CD14-positive monocyte (primary cell): ENCODE data around the gene RWDD1. TPM values are rescaled to one million over a fixed set of nuclear protein-coding genes. Genes with fewer than 3 reads are reported as not detected.

Experiments
- DNase-seq, 3 donors: peaks; one replicate each; pipeline ENCODE4 v3.0.0-alpha.2; 2011 to 2022
- H2AFZ ChIP-seq: 2 replicates; pipeline ENCODE4 v1.6.0; 2012; ENCODE audit warnings: mild to moderate bottlenecking, low read depth, low read length, inconsistent platforms; ENCODE audit not compliant: insufficient read depth, poor library complexity, severe bottlenecking
- H3K27ac ChIP-seq, 2 donors: 1 replicate in 1 of 2; 2 replicates in 1 of 2; pipeline ENCODE4 v1.5.1; 2012 to 2013; ENCODE audit warnings: low read length in 2 of 2, control low read depth in 1 of 2, inconsistent platforms in 1 of 2, low read depth in 1 of 2, mild to moderate bottlenecking in 1 of 2
- H3K27me3 ChIP-seq, 2 donors: one replicate each; pipeline versions ENCODE4 v1.6.0 to v1.6.1; 2011 to 2013; ENCODE audit warnings: low read length in 2 of 2; ENCODE audit not compliant: control insufficient read depth in 2 of 2, insufficient read depth in 2 of 2
- H3K36me3 ChIP-seq, 2 donors: replicated peaks in 1 of 2; 1 replicate in 1 of 2; 2 replicates in 1 of 2; pipeline versions ENCODE4 v1.5.1 to v1.6.1; 2012 to 2013; ENCODE audit warnings: low read length in 2 of 2, control low read depth in 1 of 2, inconsistent platforms in 1 of 2, mild to moderate bottlenecking in 1 of 2; ENCODE audit not compliant: insufficient read depth in 2 of 2, control insufficient read depth in 1 of 2
- H3K4me1 ChIP-seq, 2 donors: 1 replicate in 1 of 2; 2 replicates in 1 of 2; pipeline versions ENCODE4 v1.5.1 to v1.6.1; 2012 to 2013; ENCODE audit warnings: low read length in 2 of 2, control low read depth in 1 of 2, inconsistent platforms in 1 of 2, mild to moderate bottlenecking in 1 of 2, moderate library complexity in 1 of 2; ENCODE audit not compliant: insufficient read depth in 2 of 2, control insufficient read depth in 1 of 2
- H3K4me2 ChIP-seq: replicated peaks from 2 replicates; pipeline ENCODE3; 2012; ENCODE audit warnings: low read length, moderate library complexity, mild to moderate bottlenecking; ENCODE audit not compliant: poor library complexity, severe bottlenecking; ENCODE audit errors: extremely low read depth
- H3K4me3 ChIP-seq, 3 experiments: fragments of 200-600 bp in 1 of 3; sonication (generic) in 1 of 3; replicated peaks in 1 of 3; 1 replicate in 2 of 3; 2 replicates in 1 of 3; pipeline ENCODE4 v1.5.1; 2011 to 2013; ENCODE audit warnings: low read length in 3 of 3, mild to moderate bottlenecking in 3 of 3, control low read depth in 2 of 3, low read depth in 2 of 3, inconsistent platforms in 1 of 3, moderate library complexity in 1 of 3
- H3K79me2 ChIP-seq: 2 replicates; pipeline ENCODE4 v1.6.0; 2012; ENCODE audit warnings: mild to moderate bottlenecking, control low read depth, inconsistent platforms, low read length, moderate library complexity; ENCODE audit not compliant: insufficient read depth
- H3K9ac ChIP-seq: 2 replicates; pipeline ENCODE4 v1.6.0; 2017; ENCODE audit warnings: low read length, mild to moderate bottlenecking; ENCODE audit not compliant: insufficient read depth, poor library complexity, severe bottlenecking
- H3K9me3 ChIP-seq, 2 donors: replicated peaks in 1 of 2; 1 replicate in 1 of 2; 2 replicates in 1 of 2; pipeline versions ENCODE4 v1.5.1 to v1.6.1; 2012 to 2013; ENCODE audit warnings: low read length in 2 of 2, control low read depth in 1 of 2; ENCODE audit not compliant: control insufficient read depth in 1 of 2, insufficient read depth in 1 of 2
- H4K20me1 ChIP-seq: 2 replicates; pipeline ENCODE4 v1.6.0; 2012; ENCODE audit warnings: mild to moderate bottlenecking, low read length, control low read depth, moderate library complexity; ENCODE audit not compliant: insufficient read depth
- H3K27ac Mint-ChIP-seq, 7 donors: one replicate each; pipeline ENCODE4 v1.8.0; 2020; ENCODE audit warnings: mild to moderate bottlenecking in 7 of 7, mixed read lengths in 7 of 7, moderate library complexity in 6 of 7, inconsistent platforms in 2 of 7
- H3K27me3 Mint-ChIP-seq, 3 donors: one replicate each; pipeline ENCODE4 v1.8.0; 2021 to 2022; ENCODE audit warnings: low read depth in 3 of 3, mild to moderate bottlenecking in 3 of 3, mixed read lengths in 3 of 3, moderate library complexity in 3 of 3, inconsistent platforms in 1 of 3
- H3K36me3 Mint-ChIP-seq, 2 donors: one replicate each; pipeline ENCODE4 v1.8.0; 2020; ENCODE audit warnings: mixed read lengths in 2 of 2, inconsistent platforms in 1 of 2, mild to moderate bottlenecking in 1 of 2
- H3K4me1 Mint-ChIP-seq: one replicate; pipeline ENCODE4 v1.8.0; 2020; ENCODE audit warnings: mild to moderate bottlenecking, mixed read lengths
- H3K4me3 Mint-ChIP-seq, 2 donors: one replicate each; pipeline ENCODE4 v1.8.0; 2020; ENCODE audit warnings: mild to moderate bottlenecking in 2 of 2, mixed read lengths in 2 of 2, moderate library complexity in 1 of 2
- H3K9me3 Mint-ChIP-seq, 7 donors: one replicate each; pipeline ENCODE4 v1.8.0; 2020 to 2022; ENCODE audit warnings: mixed read lengths in 7 of 7, mild to moderate bottlenecking in 6 of 7, moderate library complexity in 6 of 7, inconsistent platforms in 2 of 7
- WGBS: methylation state at CpG from one replicate; pipeline ENCODE4 v1.1.5; 2013; ENCODE audit warnings: missing lambda C conversion rate; ENCODE audit not compliant: insufficient coverage; 5-methylcytosine and 5-hydroxymethylcytosine counted together
- intact Hi-C, 2 donors: fragments of 100-400 bp; cut with micrococcal nuclease; formaldehyde crosslinking; loops; one replicate each; pipeline versions ENCODE4 v1.15.0 to v1.15.1; 2023
- polyA plus RNA-seq, 3 donors: library from polyadenylated mRNA; depleted of rRNA in 1 of 3; unstranded in 2 of 3; stranded (reverse) in 1 of 3; fragments of 300-500 nt in 2 of 3; fragments of >200 nt in 1 of 3; fragmentation: Illumina TruSeq in 2 of 3; gene quantifications; 1 replicate in 2 of 3; 2 replicates in 1 of 3; pipeline ENCODE4 v1.2.3, GENCODE V29; 2012 to 2021
- TF ChIP-seq, protein P1 (sequence below): fragments of 200-600 bp; IDR thresholded peaks from one replicate; pipeline ENCODE4 v1.8.0; 2022; ENCODE audit warnings: antibody characterized with exemption, mild to moderate bottlenecking

RWDD1 gene
- polyA plus RNA-seq, 3 donors, result 11.8 to 45.5 (median 34.7) TPM

DNA sequence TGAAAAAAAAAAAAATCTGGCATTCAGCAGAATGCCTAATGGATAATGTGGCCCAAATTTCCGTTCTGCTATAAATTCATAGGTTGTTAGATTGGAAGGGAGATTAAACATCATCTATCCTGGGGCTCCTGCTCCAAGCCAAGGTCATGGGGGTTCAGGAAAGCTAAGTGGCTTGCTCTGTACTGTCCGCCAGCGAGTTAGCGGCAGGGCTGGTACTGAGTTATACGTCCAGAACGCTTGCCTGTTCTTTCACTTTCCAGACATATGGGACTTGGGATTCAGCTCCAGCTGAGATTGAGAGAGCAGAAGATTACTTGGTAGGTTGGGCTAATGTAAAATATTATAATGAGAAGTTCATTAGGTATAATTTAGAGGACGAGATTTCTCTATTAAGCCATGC lies 858 bp downstream of the RWDD1 start:
- Histone ChIP-seq H3K4me1 (peaks cover 38 to 46% of the 10 kb centered on the region in 2 donors), H3K79me2 (peaks cover 68% of the 10 kb centered on the region), H3K27ac (peak overlapping the region in 1 of 2 donors; percentile 96), H3K36me3 (peaks cover 10 to 25% of the 10 kb centered on the region in 2 donors), H3K9ac (peak overlapping the region; percentile 96), H4K20me1 (peaks cover 3% of the 10 kb centered on the region), H3K27me3 (no peaks in the 10 kb centered on the region), H3K9me3 (peaks cover 0 to 2% of the 10 kb centered on the region in 2 donors), H3K4me2 (peak overlapping the region; percentile 78), H3K4me3 (peak overlapping the region; percentile 66 to 89 (median 81)), H2AFZ (peak overlapping the region; percentile 96)
- Mint-ChIP-seq H3K4me1 (peaks cover 56% of the 10 kb centered on the region), H3K9me3 (peaks cover 0 to 2% (median under 1%) of the 10 kb centered on the region in 7 donors), H3K4me3 (peak overlapping the region; percentile 97 to 99), H3K27me3 (no peaks in the 10 kb centered on the region), H3K27ac (peak overlapping the region; percentile 3 to 98 (median 96)), H3K36me3 (peaks cover 20 to 23% of the 10 kb centered on the region in 2 donors)
- intact Hi-C loops, result loop anchor here in 1 of 2 donors (5.0 kb wide), 1 partner anchor 95 kb away; the partner anchor contains the start of gene ZUP1
- DNase-seq, result no peak
- TF ChIP-seq, protein P1, sequence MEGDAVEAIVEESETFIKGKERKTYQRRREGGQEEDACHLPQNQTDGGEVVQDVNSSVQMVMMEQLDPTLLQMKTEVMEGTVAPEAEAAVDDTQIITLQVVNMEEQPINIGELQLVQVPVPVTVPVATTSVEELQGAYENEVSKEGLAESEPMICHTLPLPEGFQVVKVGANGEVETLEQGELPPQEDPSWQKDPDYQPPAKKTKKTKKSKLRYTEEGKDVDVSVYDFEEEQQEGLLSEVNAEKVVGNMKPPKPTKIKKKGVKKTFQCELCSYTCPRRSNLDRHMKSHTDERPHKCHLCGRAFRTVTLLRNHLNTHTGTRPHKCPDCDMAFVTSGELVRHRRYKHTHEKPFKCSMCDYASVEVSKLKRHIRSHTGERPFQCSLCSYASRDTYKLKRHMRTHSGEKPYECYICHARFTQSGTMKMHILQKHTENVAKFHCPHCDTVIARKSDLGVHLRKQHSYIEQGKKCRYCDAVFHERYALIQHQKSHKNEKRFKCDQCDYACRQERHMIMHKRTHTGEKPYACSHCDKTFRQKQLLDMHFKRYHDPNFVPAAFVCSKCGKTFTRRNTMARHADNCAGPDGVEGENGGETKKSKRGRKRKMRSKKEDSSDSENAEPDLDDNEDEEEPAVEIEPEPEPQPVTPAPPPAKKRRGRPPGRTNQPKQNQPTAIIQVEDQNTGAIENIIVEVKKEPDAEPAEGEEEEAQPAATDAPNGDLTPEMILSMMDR, result no peak
- WGBS, result 0% methylated on average over 4 of the region's 7 CpGs

DNA sequence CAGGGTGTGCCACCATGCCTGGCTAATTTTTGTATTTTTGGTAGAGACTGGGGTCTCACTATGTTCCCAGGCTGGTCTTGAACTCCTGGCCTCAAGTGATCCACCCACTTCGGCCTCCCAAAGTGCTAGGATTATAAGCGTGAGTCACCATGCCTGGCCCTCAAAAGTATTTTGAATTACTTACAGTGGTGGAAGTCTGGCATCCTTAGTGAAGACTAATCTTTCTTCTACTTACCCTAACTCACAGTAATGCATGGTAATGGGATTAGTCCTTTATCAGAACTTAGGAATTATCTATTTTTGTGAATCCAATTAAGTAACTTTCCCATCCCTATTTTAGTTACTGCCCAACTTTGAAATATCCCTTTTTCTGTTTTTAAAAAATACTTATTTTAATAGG lies 3.9 kb downstream of the RWDD1 start:
- no peak overlapping the region for H3K27ac ChIP-seq
- H4K20me1 ChIP-seq, result peaks cover 14% of the 10 kb centered on the region
- H2AFZ ChIP-seq, result no peak overlapping the region
- peaks cover 19 to 22% of the 10 kb centered on the region in 2 donors for H3K4me1 ChIP-seq
- peaks cover 92% of the 10 kb centered on the region for H3K79me2 ChIP-seq
- WGBS, result no CpG with 5 or more reads among the region's 2 CpGs
- TF ChIP-seq, protein P1, result no peak
- H3K4me3 ChIP-seq, result no peak overlapping the region
- Mint-ChIP-seq H3K4me1 (peaks cover 33% of the 10 kb centered on the region), H3K36me3 (peaks cover 34 to 43% of the 10 kb centered on the region in 2 donors), H3K27me3 (no peaks in the 10 kb centered on the region), H3K4me3 (no peak overlapping the region), H3K27ac (no peak overlapping the region), H3K9me3 (peaks cover 0 to 2% (median 0%) of the 10 kb centered on the region in 7 donors)
- no peak overlapping the region for H3K9ac ChIP-seq
- intact Hi-C loops, result no loop called here
- no peaks in the 10 kb centered on the region for H3K27me3 ChIP-seq
- no peak overlapping the region for H3K4me2 ChIP-seq
- H3K9me3 ChIP-seq, result no peaks in the 10 kb centered on the region
- DNase-seq, result no peak
- peaks cover 22 to 53% of the 10 kb centered on the region in 2 donors for H3K36me3 ChIP-seq
